HL-60 (cell line): ENCODE data around the gene C2CD5.

Source experiments
- POLR2AphosphoS5 ChIP-seq: IDR thresholded peaks from 2 replicates; pipeline ENCODE4 v1.6.1; 2012; ENCODE audit warnings: low read depth
- TF ChIP-seq, protein P1 (sequence below): IDR thresholded peaks from one replicate; pipeline ENCODE4 v1.5.1; 2011; ENCODE audit warnings: low read length, control low read depth, inconsistent platforms; ENCODE audit not compliant: insufficient read depth
- TF ChIP-seq, protein P2 (sequence below): IDR thresholded peaks from 2 replicates; pipeline ENCODE4 v1.6.1; 2012; ENCODE audit warnings: low read depth; ENCODE audit not compliant: insufficient replicate concordance

DNA sequence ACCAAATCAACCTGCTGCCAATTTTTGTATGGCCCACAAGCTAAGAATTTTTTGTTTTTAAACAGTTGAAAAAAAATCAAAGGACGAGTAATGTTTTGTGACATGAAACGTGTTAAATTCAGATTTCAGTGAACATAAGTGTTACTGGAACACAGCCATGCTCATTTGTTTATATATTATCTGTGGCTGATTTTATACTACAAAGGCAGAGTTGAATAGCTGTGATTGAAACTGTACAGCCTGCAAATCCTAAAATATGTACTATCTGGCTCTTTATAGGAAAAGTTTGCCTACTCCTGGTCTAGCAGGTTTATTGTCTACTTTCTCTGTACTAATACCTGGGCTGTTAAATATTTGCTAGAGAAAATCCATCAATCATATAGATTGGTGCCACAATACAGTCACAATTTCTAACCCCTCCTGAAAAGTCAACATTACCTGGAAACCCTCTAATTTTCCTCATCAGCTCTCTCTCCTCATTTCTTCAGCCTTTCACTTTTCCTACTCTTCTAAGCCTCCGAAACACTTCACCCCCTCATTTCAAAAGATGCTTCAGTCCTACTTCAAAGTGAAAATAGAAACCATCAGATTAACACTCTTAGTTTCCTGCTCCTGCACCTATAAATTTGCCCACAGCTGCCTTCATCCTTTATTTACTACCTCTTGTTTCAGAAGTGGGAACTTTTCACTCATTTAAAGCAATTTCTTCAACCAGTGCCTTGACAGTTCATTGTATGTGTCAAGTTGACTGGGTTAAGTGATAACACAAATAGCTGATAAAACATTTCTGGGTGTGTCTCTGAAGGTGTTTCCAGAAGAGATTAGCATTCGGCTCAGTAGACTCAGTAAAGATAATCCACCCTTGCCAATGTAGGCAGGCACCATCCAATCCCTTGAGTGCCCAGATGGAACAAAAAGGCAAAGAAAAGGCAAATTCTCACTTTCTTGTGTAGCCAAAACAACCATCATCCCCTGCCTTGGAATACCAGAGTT lies 18.0 kb upstream of the C2CD5 start:
- TF ChIP-seq, protein P1, sequence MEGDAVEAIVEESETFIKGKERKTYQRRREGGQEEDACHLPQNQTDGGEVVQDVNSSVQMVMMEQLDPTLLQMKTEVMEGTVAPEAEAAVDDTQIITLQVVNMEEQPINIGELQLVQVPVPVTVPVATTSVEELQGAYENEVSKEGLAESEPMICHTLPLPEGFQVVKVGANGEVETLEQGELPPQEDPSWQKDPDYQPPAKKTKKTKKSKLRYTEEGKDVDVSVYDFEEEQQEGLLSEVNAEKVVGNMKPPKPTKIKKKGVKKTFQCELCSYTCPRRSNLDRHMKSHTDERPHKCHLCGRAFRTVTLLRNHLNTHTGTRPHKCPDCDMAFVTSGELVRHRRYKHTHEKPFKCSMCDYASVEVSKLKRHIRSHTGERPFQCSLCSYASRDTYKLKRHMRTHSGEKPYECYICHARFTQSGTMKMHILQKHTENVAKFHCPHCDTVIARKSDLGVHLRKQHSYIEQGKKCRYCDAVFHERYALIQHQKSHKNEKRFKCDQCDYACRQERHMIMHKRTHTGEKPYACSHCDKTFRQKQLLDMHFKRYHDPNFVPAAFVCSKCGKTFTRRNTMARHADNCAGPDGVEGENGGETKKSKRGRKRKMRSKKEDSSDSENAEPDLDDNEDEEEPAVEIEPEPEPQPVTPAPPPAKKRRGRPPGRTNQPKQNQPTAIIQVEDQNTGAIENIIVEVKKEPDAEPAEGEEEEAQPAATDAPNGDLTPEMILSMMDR: no peak
- TF ChIP-seq, protein P2, sequence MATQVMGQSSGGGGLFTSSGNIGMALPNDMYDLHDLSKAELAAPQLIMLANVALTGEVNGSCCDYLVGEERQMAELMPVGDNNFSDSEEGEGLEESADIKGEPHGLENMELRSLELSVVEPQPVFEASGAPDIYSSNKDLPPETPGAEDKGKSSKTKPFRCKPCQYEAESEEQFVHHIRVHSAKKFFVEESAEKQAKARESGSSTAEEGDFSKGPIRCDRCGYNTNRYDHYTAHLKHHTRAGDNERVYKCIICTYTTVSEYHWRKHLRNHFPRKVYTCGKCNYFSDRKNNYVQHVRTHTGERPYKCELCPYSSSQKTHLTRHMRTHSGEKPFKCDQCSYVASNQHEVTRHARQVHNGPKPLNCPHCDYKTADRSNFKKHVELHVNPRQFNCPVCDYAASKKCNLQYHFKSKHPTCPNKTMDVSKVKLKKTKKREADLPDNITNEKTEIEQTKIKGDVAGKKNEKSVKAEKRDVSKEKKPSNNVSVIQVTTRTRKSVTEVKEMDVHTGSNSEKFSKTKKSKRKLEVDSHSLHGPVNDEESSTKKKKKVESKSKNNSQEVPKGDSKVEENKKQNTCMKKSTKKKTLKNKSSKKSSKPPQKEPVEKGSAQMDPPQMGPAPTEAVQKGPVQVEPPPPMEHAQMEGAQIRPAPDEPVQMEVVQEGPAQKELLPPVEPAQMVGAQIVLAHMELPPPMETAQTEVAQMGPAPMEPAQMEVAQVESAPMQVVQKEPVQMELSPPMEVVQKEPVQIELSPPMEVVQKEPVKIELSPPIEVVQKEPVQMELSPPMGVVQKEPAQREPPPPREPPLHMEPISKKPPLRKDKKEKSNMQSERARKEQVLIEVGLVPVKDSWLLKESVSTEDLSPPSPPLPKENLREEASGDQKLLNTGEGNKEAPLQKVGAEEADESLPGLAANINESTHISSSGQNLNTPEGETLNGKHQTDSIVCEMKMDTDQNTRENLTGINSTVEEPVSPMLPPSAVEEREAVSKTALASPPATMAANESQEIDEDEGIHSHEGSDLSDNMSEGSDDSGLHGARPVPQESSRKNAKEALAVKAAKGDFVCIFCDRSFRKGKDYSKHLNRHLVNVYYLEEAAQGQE: no peak
- TF ChIP-seq POLR2AphosphoS5: no peak
